SU-DHL-6 (cell line): Measurements from ENCODE around the gene DDN.

Experiments
- CTCF ChIP-seq: fragments of 200-600 bp; sonication (generic); IDR thresholded peaks from one replicate; pipeline ENCODE4 v1.5.1; 2017; ENCODE audit warnings: antibody characterized with exemption, mild to moderate bottlenecking, low read length, moderate library complexity; ENCODE audit not compliant: insufficient read depth, poor library complexity, severe bottlenecking
- EZH2phosphoT487 ChIP-seq: fragments of 200-600 bp; sonication (generic), shearing (Covaris generic); conservative IDR thresholded peaks from 2 replicates; pipeline ENCODE4 v1.6.1; 2018; ENCODE audit warnings: mild to moderate bottlenecking, antibody characterized with exemption, low read length, moderate library complexity, mixed read lengths

GRCh38 chr12:48978291-48978740 is 20.9 kb downstream of the DDN start, which contains the start of gene WNT1:
- TF ChIP-seq CTCF (no peak), EZH2phosphoT487 (no peak)
